HEK293 (cell line): ENCODE data around the gene CRY2.

Source experiments
- ATF2 ChIP-seq: fragments of 450-650 bp; formaldehyde crosslinking; IDR thresholded peaks from 2 replicates; pipeline ENCODE4 v1.5.1; 2016; ENCODE audit warnings: missing biosample characterization, missing genetic modification characterization, low read depth
- CTCF ChIP-seq: fragments of 450-650 bp; formaldehyde crosslinking; IDR thresholded peaks from 2 replicates; pipeline ENCODE4 v1.5.1; 2016; ENCODE audit warnings: missing biosample characterization, missing genetic modification characterization
- HIC1 ChIP-seq: fragments of 450-650 bp; formaldehyde crosslinking; IDR thresholded peaks from 2 replicates; pipeline ENCODE4 v1.5.1; 2016; ENCODE audit warnings: missing biosample characterization, missing genetic modification characterization
- KLF1 ChIP-seq: fragments of 450-650 bp; formaldehyde crosslinking; IDR thresholded peaks from 2 replicates; pipeline ENCODE4 v1.5.1; 2016; ENCODE audit warnings: missing biosample characterization, missing genetic modification characterization
- KLF16 ChIP-seq: fragments of 450-650 bp; formaldehyde crosslinking; IDR thresholded peaks from 2 replicates; pipeline ENCODE4 v1.5.1; 2017; ENCODE audit warnings: missing biosample characterization, missing genetic modification characterization

GRCh38 chr11:45926536-45927331 is 79.5 kb downstream of the CRY2 start:
- TF ChIP-seq KLF1 (no peak), CTCF (tag by site-specific recombination) (no peak), HIC1 (tag by site-specific recombination) (no peak), KLF16 (tag by site-specific recombination) (no peak), ATF2 (tag by site-specific recombination) (no peak)
